DND-41 (cell line): ENCODE results near the gene NKX2-8.

Source experiments
- CTCF ChIP-seq: IDR thresholded peaks from 2 replicates; pipeline ENCODE4 v1.5.1; 2012; ENCODE audit warnings: borderline replicate concordance, low read length, moderate library complexity, mild to moderate bottlenecking; ENCODE audit not compliant: poor library complexity, severe bottlenecking; ENCODE audit errors: extremely low read depth
- EZH2 ChIP-seq: IDR thresholded peaks from 3 replicates; pipeline ENCODE4 v1.6.1; 2012; ENCODE audit warnings: borderline replicate concordance, low read depth, mild to moderate bottlenecking, moderate library complexity, low read length, inconsistent platforms; ENCODE audit not compliant: severe bottlenecking

GRCh38 chr14:36579001-36579555 is 3.3 kb downstream of the NKX2-8 start:
- TF ChIP-seq CTCF, result no peak
- no peak for TF ChIP-seq EZH2
